Measurements from ENCODE around the gene TMEM183A.

DNA sequence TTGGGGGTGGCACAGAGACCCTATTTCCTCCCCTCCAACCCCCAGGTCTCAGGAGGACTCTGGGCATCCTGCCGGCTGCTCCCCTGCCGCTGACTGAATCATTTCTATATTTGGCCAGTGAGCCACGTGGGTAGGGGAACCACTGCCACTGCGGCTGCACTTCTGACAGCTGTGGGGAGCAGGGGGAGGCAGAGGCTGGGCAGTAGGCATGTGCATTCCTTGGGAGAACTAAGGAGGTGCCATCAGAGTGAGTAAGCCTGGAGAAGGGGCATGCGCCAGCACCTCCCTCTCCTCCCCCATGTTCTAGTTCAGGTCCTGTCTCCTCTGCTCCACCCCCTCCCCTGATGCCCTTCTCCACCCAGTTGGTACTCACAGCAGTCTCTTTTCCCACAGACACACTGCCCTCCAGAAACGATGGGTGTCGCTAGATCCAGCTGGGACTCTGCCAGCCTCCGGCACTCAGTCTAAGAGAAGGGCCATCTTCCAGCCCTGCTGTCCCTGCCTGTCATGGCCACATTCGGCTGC is 31.1 kb downstream of the TMEM183A start:
- no peak for TF ChIP-seq POLR2AphosphoS5 (IDR thresholded peaks at IDR 0.05)
- TF ChIP-seq, protein P1, sequence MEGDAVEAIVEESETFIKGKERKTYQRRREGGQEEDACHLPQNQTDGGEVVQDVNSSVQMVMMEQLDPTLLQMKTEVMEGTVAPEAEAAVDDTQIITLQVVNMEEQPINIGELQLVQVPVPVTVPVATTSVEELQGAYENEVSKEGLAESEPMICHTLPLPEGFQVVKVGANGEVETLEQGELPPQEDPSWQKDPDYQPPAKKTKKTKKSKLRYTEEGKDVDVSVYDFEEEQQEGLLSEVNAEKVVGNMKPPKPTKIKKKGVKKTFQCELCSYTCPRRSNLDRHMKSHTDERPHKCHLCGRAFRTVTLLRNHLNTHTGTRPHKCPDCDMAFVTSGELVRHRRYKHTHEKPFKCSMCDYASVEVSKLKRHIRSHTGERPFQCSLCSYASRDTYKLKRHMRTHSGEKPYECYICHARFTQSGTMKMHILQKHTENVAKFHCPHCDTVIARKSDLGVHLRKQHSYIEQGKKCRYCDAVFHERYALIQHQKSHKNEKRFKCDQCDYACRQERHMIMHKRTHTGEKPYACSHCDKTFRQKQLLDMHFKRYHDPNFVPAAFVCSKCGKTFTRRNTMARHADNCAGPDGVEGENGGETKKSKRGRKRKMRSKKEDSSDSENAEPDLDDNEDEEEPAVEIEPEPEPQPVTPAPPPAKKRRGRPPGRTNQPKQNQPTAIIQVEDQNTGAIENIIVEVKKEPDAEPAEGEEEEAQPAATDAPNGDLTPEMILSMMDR (IDR thresholded peaks at IDR 0.05) = no peak

Measured in suprapubic skin (tissue), 3 donors.